Amygdala (tissue), 56 donors: ENCODE results near the gene SMAD7.

Experiments
- DNase-seq, 56 donors: peaks; one replicate each; lab custom pipeline; 2025; lab: John Stamatoyannopoulos, UW

SMAD7 gene

GRCh38 chr18:48948112-48949049 is 2.4 kb downstream of the SMAD7 start:
- DNase-seq, result peak in 24 of 56 donors; percentile 2 to 71 (median 57)

- DNase-seq, result peak in 26 of 56 donors; percentile 5 to 71 (median 39)
These were observed 3.2 kb downstream of the SMAD7 start for GRCh38 chr18:48947560-48947959.

- no peak for DNase-seq
These were observed 3.7 kb downstream of the SMAD7 start for GRCh38 chr18:48947092-48947491.

- DNase-seq, result peak in 3 of 56 donors; percentile 29 to 51 (median 41)
These were observed 4.4 kb downstream of the SMAD7 start for GRCh38 chr18:48946329-48946835.

- no peak for DNase-seq
These were observed 4.9 kb downstream of the SMAD7 start for GRCh38 chr18:48945953-48946217.

- DNase-seq, result no peak
These were observed 6.1 kb downstream of the SMAD7 start for GRCh38 chr18:48944634-48945033.

GRCh38 chr18:48943736-48944527 is 6.8 kb downstream of the SMAD7 start:
- DNase-seq, result no peak

GRCh38 chr18:48943333-48943732 is 7.4 kb downstream of the SMAD7 start:
- DNase-seq, result no peak

GRCh38 chr18:48942554-48943261 is 8.1 kb downstream of the SMAD7 start:
- DNase-seq, result no peak

GRCh38 chr18:48942086-48942485 is 8.7 kb downstream of the SMAD7 start:
- DNase-seq, result no peak

GRCh38 chr18:48941672-48942071 is 9.1 kb downstream of the SMAD7 start:
- DNase-seq, result no peak

- DNase-seq, result no peak
These were observed 9.7 kb downstream of the SMAD7 start for GRCh38 chr18:48940854-48941611.

GRCh38 chr18:48939205-48940097 is 11.3 kb downstream of the SMAD7 start:
- DNase-seq, result peak in 18 of 56 donors; percentile 8 to 64 (median 44)

- peak in 3 of 56 donors; percentile 47 to 61 (median 57) for DNase-seq
These were observed 11.9 kb downstream of the SMAD7 start for GRCh38 chr18:48938827-48939204.

- no peak for DNase-seq
These were observed 12.7 kb downstream of the SMAD7 start for GRCh38 chr18:48937869-48938750.

- no peak for DNase-seq
These were observed 15.4 kb downstream of the SMAD7 start for GRCh38 chr18:48935433-48935774.

GRCh38 chr18:48934723-48935432 is 15.9 kb downstream of the SMAD7 start:
- DNase-seq, result peak in 9 of 56 donors; percentile 20 to 53 (median 31)

- DNase-seq, result no peak
These were observed 16.4 kb downstream of the SMAD7 start for GRCh38 chr18:48934415-48934722.
